Measurements from ENCODE around the gene KRT9. TPM values are rescaled to one million over a fixed set of nuclear protein-coding genes. Genes with fewer than 3 reads are reported as not detected.

KRT9 gene
- total RNA-seq, 1 donor: not detected

- Histone ChIP-seq H3K4me2 (ENCODE audit: insufficient read depth, low read length) (no peak overlapping the region), H3K4me1 (ENCODE audit: insufficient read depth, low read length) (no peaks in the 10 kb centered on the region), H2AFZ (ENCODE audit: low read length) (no peak overlapping the region), H4K20me1 (ENCODE audit: insufficient read depth, low read length) (no peaks in the 10 kb centered on the region), H3K36me3 (ENCODE audit: insufficient read depth, low read length) (no peaks in the 10 kb centered on the region), H3K79me2 (ENCODE audit: insufficient read depth, low read length) (no peaks in the 10 kb centered on the region), H3K4me3 (ENCODE audit: insufficient read depth, low read length) (no peak overlapping the region), H3K27ac (ENCODE audit: low read depth, low read length) (no peak overlapping the region), H3K27me3 (ENCODE audit: insufficient read depth, low read length) (peaks cover 16% of the 10 kb centered on the region), H3K9me3 (ENCODE audit: low read depth, low read length) (no peaks in the 10 kb centered on the region)
- TF ChIP-seq, protein P1, sequence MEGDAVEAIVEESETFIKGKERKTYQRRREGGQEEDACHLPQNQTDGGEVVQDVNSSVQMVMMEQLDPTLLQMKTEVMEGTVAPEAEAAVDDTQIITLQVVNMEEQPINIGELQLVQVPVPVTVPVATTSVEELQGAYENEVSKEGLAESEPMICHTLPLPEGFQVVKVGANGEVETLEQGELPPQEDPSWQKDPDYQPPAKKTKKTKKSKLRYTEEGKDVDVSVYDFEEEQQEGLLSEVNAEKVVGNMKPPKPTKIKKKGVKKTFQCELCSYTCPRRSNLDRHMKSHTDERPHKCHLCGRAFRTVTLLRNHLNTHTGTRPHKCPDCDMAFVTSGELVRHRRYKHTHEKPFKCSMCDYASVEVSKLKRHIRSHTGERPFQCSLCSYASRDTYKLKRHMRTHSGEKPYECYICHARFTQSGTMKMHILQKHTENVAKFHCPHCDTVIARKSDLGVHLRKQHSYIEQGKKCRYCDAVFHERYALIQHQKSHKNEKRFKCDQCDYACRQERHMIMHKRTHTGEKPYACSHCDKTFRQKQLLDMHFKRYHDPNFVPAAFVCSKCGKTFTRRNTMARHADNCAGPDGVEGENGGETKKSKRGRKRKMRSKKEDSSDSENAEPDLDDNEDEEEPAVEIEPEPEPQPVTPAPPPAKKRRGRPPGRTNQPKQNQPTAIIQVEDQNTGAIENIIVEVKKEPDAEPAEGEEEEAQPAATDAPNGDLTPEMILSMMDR (IDR thresholded peaks at IDR 0.05; ENCODE audit: extremely low read depth, low read depth, low read length): no peak
- DNase-seq (ENCODE audit: insufficient read length, low spot score, missing footprints): no peak
These were observed 28.5 kb upstream of the KRT9 start for GRCh38 chr17:41600318-41600717.

GRCh38 chr17:41599680-41600079, 27.8 kb upstream of the KRT9 start:
- no peaks in the 10 kb centered on the region for H4K20me1 ChIP-seq (ENCODE audit: insufficient read depth, low read length)
- H3K9me3 ChIP-seq (ENCODE audit: low read depth, low read length): no peaks in the 10 kb centered on the region

DNA sequence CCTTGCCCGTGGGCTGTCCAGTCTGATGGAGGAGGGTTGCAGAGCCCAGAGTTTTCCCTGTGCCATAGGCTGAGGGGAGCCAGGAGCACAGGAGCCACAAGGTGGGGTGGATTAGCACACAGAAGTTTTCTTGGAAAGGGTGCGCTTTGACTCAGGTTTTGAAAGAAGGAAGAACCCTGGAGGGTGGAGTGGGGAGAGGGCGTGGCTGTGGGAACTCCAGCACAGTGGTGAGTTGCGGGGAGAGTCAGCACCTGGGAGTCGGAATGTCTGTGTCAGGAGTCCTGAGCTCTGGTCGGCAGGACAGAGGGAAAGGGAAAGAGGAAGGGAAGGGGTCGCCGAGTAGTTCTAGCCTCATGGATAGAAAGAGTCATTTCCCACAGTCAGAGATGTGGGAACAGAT, 23.7 kb upstream of the KRT9 start:
- no peak for DNase-seq (ENCODE audit: insufficient read length, low spot score, missing footprints)
- TF ChIP-seq, protein P1 (IDR thresholded peaks at IDR 0.05; ENCODE audit: extremely low read depth, low read depth, low read length): no peak
- H3K4me2 ChIP-seq (ENCODE audit: insufficient read depth, low read length): no peak overlapping the region
- no peak overlapping the region for H2AFZ ChIP-seq (ENCODE audit: low read length)
- no peak overlapping the region for H3K4me3 ChIP-seq (ENCODE audit: insufficient read depth, low read length)
- no peaks in the 10 kb centered on the region for H3K9me3 ChIP-seq (ENCODE audit: low read depth, low read length)
- no peaks in the 10 kb centered on the region for H3K36me3 ChIP-seq (ENCODE audit: insufficient read depth, low read length)
- no peaks in the 10 kb centered on the region for H3K79me2 ChIP-seq (ENCODE audit: insufficient read depth, low read length)
- no peaks in the 10 kb centered on the region for H3K4me1 ChIP-seq (ENCODE audit: insufficient read depth, low read length)
- peaks cover 25% of the 10 kb centered on the region for H3K27me3 ChIP-seq (ENCODE audit: insufficient read depth, low read length)
- H3K27ac ChIP-seq (ENCODE audit: low read depth, low read length): no peak overlapping the region
- no peaks in the 10 kb centered on the region for H4K20me1 ChIP-seq (ENCODE audit: insufficient read depth, low read length)

More at GRCh38 chr17:41599680-41600079, 27.8 kb upstream of the KRT9 start:
- Histone ChIP-seq H2AFZ (ENCODE audit: low read length) (no peak overlapping the region), H3K36me3 (ENCODE audit: insufficient read depth, low read length) (no peaks in the 10 kb centered on the region), H3K4me3 (ENCODE audit: insufficient read depth, low read length) (no peak overlapping the region), H3K79me2 (ENCODE audit: insufficient read depth, low read length) (no peaks in the 10 kb centered on the region), H3K4me2 (ENCODE audit: insufficient read depth, low read length) (no peak overlapping the region), H3K27ac (ENCODE audit: low read depth, low read length) (no peak overlapping the region), H3K27me3 (ENCODE audit: insufficient read depth, low read length) (peaks cover 23% of the 10 kb centered on the region), H3K4me1 (ENCODE audit: insufficient read depth, low read length) (no peaks in the 10 kb centered on the region)
- no peak for DNase-seq (ENCODE audit: insufficient read length, low spot score, missing footprints)
- TF ChIP-seq, protein P1 (IDR thresholded peaks at IDR 0.05; ENCODE audit: extremely low read depth, low read depth, low read length): no peak

DNA sequence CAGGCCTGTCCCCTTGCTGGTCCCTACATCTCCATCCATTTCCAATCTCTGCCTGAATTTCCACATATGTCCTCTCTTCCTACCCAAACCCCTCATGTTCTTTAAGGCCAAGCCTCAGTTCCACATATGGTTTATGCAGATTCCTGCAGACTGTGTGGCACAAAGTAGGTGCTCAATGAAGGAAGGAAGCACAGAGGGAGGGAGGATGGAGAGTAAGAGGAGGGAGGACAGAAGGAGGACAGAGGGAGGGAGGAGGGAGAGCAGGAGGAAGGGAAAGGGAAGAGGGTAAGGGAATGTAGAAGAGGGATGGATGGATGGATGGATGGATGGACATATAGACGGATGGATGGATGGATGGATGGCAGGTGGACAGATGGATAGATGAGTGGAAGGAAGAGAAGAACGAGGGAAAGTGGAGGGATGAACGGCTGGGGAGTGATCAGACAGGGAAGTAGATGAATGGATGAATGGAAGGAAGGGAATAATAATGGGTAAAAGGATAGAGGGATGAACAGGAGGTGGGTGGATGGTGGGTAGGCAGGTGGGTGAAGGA, 22.6 kb upstream of the KRT9 start:
- no peaks in the 10 kb centered on the region for H3K9me3 ChIP-seq (ENCODE audit: low read depth, low read length)
- H3K27ac ChIP-seq (ENCODE audit: low read depth, low read length): no peak overlapping the region
- no peaks in the 10 kb centered on the region for H3K79me2 ChIP-seq (ENCODE audit: insufficient read depth, low read length)
- no peaks in the 10 kb centered on the region for H4K20me1 ChIP-seq (ENCODE audit: insufficient read depth, low read length)
- H3K36me3 ChIP-seq (ENCODE audit: insufficient read depth, low read length): no peaks in the 10 kb centered on the region
- no peak for DNase-seq (ENCODE audit: insufficient read length, low spot score, missing footprints)
- H3K27me3 ChIP-seq (ENCODE audit: insufficient read depth, low read length): peaks cover 26% of the 10 kb centered on the region
- H3K4me2 ChIP-seq (ENCODE audit: insufficient read depth, low read length): no peak overlapping the region
- H2AFZ ChIP-seq (ENCODE audit: low read length): no peak overlapping the region
- no peak overlapping the region for H3K4me3 ChIP-seq (ENCODE audit: insufficient read depth, low read length)
- TF ChIP-seq, protein P1 (IDR thresholded peaks at IDR 0.05; ENCODE audit: extremely low read depth, low read depth, low read length): no peak
- no peaks in the 10 kb centered on the region for H3K4me1 ChIP-seq (ENCODE audit: insufficient read depth, low read length)
